SU-DHL-6 (cell line): ENCODE data around the gene HCAR1.

Experiments
- H2AFZ ChIP-seq: fragments of 200-600 bp; sonication (generic); 2 replicates; pipeline ENCODE4 v1.6.1; 2014; ENCODE audit warnings: low read depth, mild to moderate bottlenecking, moderate library complexity, mixed read lengths, antibody characterized with exemption, low read length; ENCODE audit not compliant: severe bottlenecking
- H3F3A ChIP-seq: fragments of 200-600 bp; shearing (Covaris generic); 2 replicates; pipeline ENCODE4 v1.6.0; 2016; ENCODE audit warnings: antibody characterized with exemption, mild to moderate bottlenecking; ENCODE audit not compliant: insufficient read depth
- H3K27ac ChIP-seq: fragments of 200-600 bp; sonication (generic); 2 replicates; pipeline ENCODE4 v1.5.1; 2016; ENCODE audit warnings: low read depth, mild to moderate bottlenecking, low read length, moderate library complexity, mixed read lengths
- H3K27me3 ChIP-seq: fragments of 200-600 bp; sonication (generic), shearing (Covaris generic); 2 replicates; pipeline ENCODE4 v1.6.0; 2014; ENCODE audit warnings: mild to moderate bottlenecking, low read length
- H3K36me3 ChIP-seq: fragments of 200-600 bp; sonication (generic); 2 replicates; pipeline ENCODE4 v1.6.1; 2014; ENCODE audit warnings: mild to moderate bottlenecking, low read length, mixed read lengths
- H3K4me2 ChIP-seq: fragments of 300-600, 200-600 bp; shearing (Covaris generic), sonication (generic); 2 replicates; pipeline ENCODE4 v1.6.0; 2014; ENCODE audit warnings: low read length, low read depth, mild to moderate bottlenecking; ENCODE audit not compliant: poor library complexity, severe bottlenecking
- H3K4me3 ChIP-seq: fragments of 200-600 bp; sonication (generic); 2 replicates; pipeline ENCODE4 v1.5.1; 2014; ENCODE audit warnings: antibody characterized with exemption, low read length, mild to moderate bottlenecking, mixed read lengths; ENCODE audit not compliant: insufficient read depth, poor library complexity, severe bottlenecking
- H3K79me2 ChIP-seq: fragments of 200-600 bp; sonication (generic); 2 replicates; pipeline ENCODE4 v1.6.1; 2014; ENCODE audit warnings: mild to moderate bottlenecking, low read length, moderate library complexity; ENCODE audit not compliant: insufficient read depth
- H3K9ac ChIP-seq: fragments of 200-600 bp; sonication (generic); 2 replicates; pipeline ENCODE4 v1.7.0; 2014; ENCODE audit warnings: mild to moderate bottlenecking, low read length
- H3K9me2 ChIP-seq: fragments of 200-600 bp; sonication (generic); replicated peaks from 2 replicates; pipeline ENCODE4 v1.6.1; 2014; ENCODE audit warnings: low read length; ENCODE audit not compliant: insufficient read depth
- H3K9me3 ChIP-seq: fragments of 200-600 bp; sonication (generic); 2 replicates; pipeline ENCODE4 v1.6.1; 2014; ENCODE audit warnings: low read length, mixed read lengths; ENCODE audit not compliant: insufficient read depth
- H4K20me1 ChIP-seq: fragments of 200-600 bp; sonication (generic); 2 replicates; pipeline ENCODE4 v1.6.1; 2014; ENCODE audit warnings: low read depth, mild to moderate bottlenecking, antibody characterized with exemption, low read length, moderate library complexity, mixed read lengths
- EZH2phosphoT487 ChIP-seq: fragments of 200-600 bp; sonication (generic), shearing (Covaris generic); conservative IDR thresholded peaks from 2 replicates; pipeline ENCODE4 v1.6.1; 2018; ENCODE audit warnings: mild to moderate bottlenecking, antibody characterized with exemption, low read length, moderate library complexity, mixed read lengths
- TF ChIP-seq, protein P1 (sequence below): fragments of 200-600 bp; sonication (generic); IDR thresholded peaks from one replicate; pipeline ENCODE4 v1.5.1; 2017; ENCODE audit warnings: antibody characterized with exemption, mild to moderate bottlenecking, low read length, moderate library complexity; ENCODE audit not compliant: insufficient read depth, poor library complexity, severe bottlenecking

HCAR1 gene, protein sequence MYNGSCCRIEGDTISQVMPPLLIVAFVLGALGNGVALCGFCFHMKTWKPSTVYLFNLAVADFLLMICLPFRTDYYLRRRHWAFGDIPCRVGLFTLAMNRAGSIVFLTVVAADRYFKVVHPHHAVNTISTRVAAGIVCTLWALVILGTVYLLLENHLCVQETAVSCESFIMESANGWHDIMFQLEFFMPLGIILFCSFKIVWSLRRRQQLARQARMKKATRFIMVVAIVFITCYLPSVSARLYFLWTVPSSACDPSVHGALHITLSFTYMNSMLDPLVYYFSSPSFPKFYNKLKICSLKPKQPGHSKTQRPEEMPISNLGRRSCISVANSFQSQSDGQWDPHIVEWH

DNA sequence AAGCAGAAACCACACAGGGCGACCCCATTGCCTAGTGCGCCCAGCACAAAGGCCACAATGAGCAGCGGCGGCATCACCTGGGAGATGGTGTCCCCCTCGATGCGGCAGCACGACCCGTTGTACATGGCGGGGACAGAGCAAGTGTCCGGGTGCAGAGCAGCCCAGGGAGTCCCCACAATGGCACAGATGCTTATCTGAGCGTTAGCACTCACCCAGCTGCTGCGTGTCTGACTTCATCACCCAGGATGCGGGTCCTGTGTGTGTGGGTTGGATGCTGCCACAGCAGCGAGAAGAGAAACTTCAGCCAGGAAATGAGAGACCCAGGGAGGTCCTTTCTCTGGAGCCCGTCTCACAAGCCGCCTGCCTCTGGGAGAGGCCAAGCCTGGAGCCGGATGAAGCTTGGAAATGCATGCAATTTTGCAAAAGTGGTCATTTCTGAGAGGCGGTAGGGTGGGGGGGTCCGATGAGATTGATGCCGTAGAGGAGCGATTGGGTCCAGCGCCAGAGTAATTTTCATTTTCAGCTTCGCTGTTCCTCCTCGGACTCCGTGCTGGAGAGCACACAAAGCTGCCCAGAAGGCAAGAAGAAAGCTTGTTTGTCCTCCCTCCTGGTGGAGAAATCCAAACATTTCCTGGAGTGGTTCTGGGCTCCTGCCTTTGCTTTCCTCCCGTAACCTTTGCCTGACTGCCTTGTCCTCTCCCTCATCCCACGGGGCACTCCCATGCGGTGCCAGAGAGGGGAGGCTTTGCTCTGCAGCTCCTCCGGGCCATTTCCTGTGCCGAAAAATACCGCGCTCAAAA, at the start of gene HCAR1:
HCAR1 (minus strand) TSS at position 630 of the 800 bp plus-strand sequence; CDS start at position 125, 505 bp downstream.
- Histone ChIP-seq H3K4me2 (no peak within 1 kb of the TSS), H3K27ac (no peak within 1 kb of the TSS), H3F3A (no peaks in the 10 kb centered on the region), H3K4me3 (no peak within 1 kb of the TSS), H3K9ac (no peak within 1 kb of the TSS), H3K27me3 (no peaks in the 10 kb centered on the region), H4K20me1 (no peaks in the 10 kb centered on the region), H3K9me3 (no peaks in the 10 kb centered on the region), H3K79me2 (no peaks in the 10 kb centered on the region), H3K9me2 (no peaks in the 10 kb centered on the region), H2AFZ (no peak within 1 kb of the TSS), H3K36me3 (no peaks in the 10 kb centered on the region)
- no peak for TF ChIP-seq EZH2phosphoT487
- TF ChIP-seq, protein P1, sequence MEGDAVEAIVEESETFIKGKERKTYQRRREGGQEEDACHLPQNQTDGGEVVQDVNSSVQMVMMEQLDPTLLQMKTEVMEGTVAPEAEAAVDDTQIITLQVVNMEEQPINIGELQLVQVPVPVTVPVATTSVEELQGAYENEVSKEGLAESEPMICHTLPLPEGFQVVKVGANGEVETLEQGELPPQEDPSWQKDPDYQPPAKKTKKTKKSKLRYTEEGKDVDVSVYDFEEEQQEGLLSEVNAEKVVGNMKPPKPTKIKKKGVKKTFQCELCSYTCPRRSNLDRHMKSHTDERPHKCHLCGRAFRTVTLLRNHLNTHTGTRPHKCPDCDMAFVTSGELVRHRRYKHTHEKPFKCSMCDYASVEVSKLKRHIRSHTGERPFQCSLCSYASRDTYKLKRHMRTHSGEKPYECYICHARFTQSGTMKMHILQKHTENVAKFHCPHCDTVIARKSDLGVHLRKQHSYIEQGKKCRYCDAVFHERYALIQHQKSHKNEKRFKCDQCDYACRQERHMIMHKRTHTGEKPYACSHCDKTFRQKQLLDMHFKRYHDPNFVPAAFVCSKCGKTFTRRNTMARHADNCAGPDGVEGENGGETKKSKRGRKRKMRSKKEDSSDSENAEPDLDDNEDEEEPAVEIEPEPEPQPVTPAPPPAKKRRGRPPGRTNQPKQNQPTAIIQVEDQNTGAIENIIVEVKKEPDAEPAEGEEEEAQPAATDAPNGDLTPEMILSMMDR, result no peak

DNA sequence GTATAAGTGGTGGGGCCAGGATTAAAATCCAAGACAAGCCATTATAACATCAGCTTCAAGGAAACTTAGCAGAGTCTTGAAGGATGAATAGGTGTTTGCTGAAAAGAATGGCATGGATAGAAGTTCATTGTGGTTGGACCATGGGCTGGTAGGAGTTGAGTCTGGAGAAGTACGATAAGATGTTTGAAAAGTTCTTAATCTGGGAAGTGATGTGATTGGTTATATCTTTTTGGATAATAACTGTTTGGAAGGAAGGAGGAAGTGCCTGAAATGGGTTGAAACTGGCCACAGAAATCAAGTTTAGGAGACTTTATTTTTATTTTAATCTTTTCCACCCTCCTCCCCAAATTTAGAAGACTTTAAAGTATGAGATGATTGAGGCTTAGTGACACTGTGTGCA, 26.9 kb upstream of the HCAR1 start:
- no peaks in the 10 kb centered on the region for H3K9me2 ChIP-seq
- H2AFZ ChIP-seq, result no peak overlapping the region
- H3K9ac ChIP-seq, result no peak overlapping the region
- H3K4me3 ChIP-seq, result no peak overlapping the region
- peaks cover 40% of the 10 kb centered on the region for H3K36me3 ChIP-seq
- no peaks in the 10 kb centered on the region for H3K27me3 ChIP-seq
- TF ChIP-seq, protein P1, result no peak
- TF ChIP-seq EZH2phosphoT487, result no peak
- no peaks in the 10 kb centered on the region for H3K9me3 ChIP-seq
- no peaks in the 10 kb centered on the region; the same call in 1 of the 2 replicates for H3F3A ChIP-seq
- no peak overlapping the region for H3K27ac ChIP-seq
- peaks cover 51% of the 10 kb centered on the region for H3K79me2 ChIP-seq
- no peak overlapping the region for H3K4me2 ChIP-seq
- 0 out of 2 replicates have a peak, but pooled peaks cover 6% of the 10 kb centered on the region for H4K20me1 ChIP-seq

DNA sequence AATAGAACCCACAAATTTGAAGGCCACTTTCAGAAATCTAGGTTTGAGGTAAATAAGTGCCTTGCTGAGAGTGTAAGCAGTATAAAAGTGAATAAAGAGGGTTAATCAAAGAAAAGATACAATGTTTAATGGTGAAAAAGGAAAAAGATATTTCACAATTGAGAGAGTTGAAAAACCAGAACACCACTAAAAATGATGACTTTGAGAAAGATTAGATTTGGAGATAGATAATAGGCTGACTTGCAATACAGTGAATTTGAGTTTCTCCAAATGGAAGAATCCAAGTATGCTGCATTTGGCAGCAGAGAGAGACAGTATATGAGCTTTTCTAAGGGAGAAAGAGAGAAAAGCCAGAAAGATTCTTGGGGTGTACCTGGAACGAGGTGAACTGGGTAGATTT, 24.1 kb upstream of the HCAR1 start:
- no peaks in the 10 kb centered on the region for H3K9me2 ChIP-seq
- no peak overlapping the region for H3K4me3 ChIP-seq
- H3K36me3 ChIP-seq, result peaks cover 27% of the 10 kb centered on the region
- H2AFZ ChIP-seq, result no peak overlapping the region
- H3K27me3 ChIP-seq, result no peaks in the 10 kb centered on the region
- H3F3A ChIP-seq, result no peaks in the 10 kb centered on the region; the same call in 1 of the 2 replicates
- H3K9me3 ChIP-seq, result no peaks in the 10 kb centered on the region
- H4K20me1 ChIP-seq, result no peaks in the 10 kb centered on the region
- peaks cover 41% of the 10 kb centered on the region for H3K79me2 ChIP-seq
- H3K9ac ChIP-seq, result no peak overlapping the region
- no peak overlapping the region for H3K27ac ChIP-seq
- no peak overlapping the region for H3K4me2 ChIP-seq
- no peak for TF ChIP-seq EZH2phosphoT487
- TF ChIP-seq, protein P1, result no peak
